IMR-90 (cell line): Measurements from ENCODE around the gene TPSB2. TPM values are rescaled to one million over a fixed set of nuclear protein-coding genes. Genes with fewer than 3 reads are reported as not detected.

Experiments used
- ATAC-seq: fragments of 200-7000 bp; cut with Tn5 transposase; 2 replicates; pipeline ENCODE4 v1.9.1; 2020; ENCODE audit warnings: low read depth, mild to moderate bottlenecking, moderate library complexity
- BruUV-seq: library from RNA; stranded (reverse); fragments of 400-500 nt; replicated peaks from 2 replicates; lab custom pipeline; 2021; lab: Mats Ljungman, UMichigan
- CTCF ChIA-PET: fragments of 300-600 bp; formaldehyde crosslinking; extraction: SDS; loops from one replicate; lab custom pipeline; 2021; ENCODE audit warnings: antibody characterized with exemption; lab: Yijun Ruan, JAX
- POLR2A ChIA-PET: fragments of 300-600 bp; sonication (Branson Sonifier 250); formaldehyde crosslinking; loops from one replicate; lab custom pipeline; 2022; ENCODE audit warnings: antibody characterized with exemption; ENCODE audit not compliant: unreplicated experiment; lab: Charles Lee
- DNase-seq: peaks from one replicate; pipeline ENCODE4 v3.0.0; 2013
- H2AFZ ChIP-seq: replicated peaks from 2 replicates; pipeline ENCODE3; 2013; ENCODE audit warnings: low read length, mild to moderate bottlenecking; ENCODE audit not compliant: poor library complexity
- H2AK5ac ChIP-seq: 2 replicates; pipeline ENCODE4 v1.6.1; 2013; ENCODE audit warnings: low read depth, low read length, inconsistent platforms
- H2AK9ac ChIP-seq: replicated peaks from 2 replicates; pipeline ENCODE3; 2013; ENCODE audit warnings: mild to moderate bottlenecking, low read depth, low read length, moderate library complexity; ENCODE audit not compliant: poor library complexity
- H2BK120ac ChIP-seq: 2 replicates; pipeline ENCODE4 v1.6.1; 2013; ENCODE audit warnings: low read depth, low read length, inconsistent platforms
- H2BK15ac ChIP-seq: 3 replicates; pipeline ENCODE4 v1.6.1; 2013; ENCODE audit warnings: low read depth, low read length, inconsistent platforms
- H2BK20ac ChIP-seq: 2 replicates; pipeline ENCODE4 v1.6.1; 2013; ENCODE audit warnings: low read depth, mild to moderate bottlenecking, inconsistent platforms, low read length, moderate library complexity
- H2BK5ac ChIP-seq: 2 replicates; pipeline ENCODE4 v1.6.1; 2013; ENCODE audit warnings: mild to moderate bottlenecking, low read depth, low read length, inconsistent platforms; ENCODE audit not compliant: poor library complexity, severe bottlenecking
- H3K14ac ChIP-seq: replicated peaks from 2 replicates; pipeline ENCODE4 v1.6.1; 2013; ENCODE audit warnings: low read depth, low read length, inconsistent platforms
- H3K18ac ChIP-seq: 2 replicates; pipeline ENCODE4 v1.6.1; 2013; ENCODE audit warnings: low read depth, low read length, control low read depth
- H3K23ac ChIP-seq: 2 replicates; pipeline ENCODE4 v1.6.1; 2013; ENCODE audit warnings: low read depth, low read length, inconsistent platforms
- H3K27ac ChIP-seq: 2 replicates; pipeline ENCODE4 v1.5.1; 2013; ENCODE audit warnings: mild to moderate bottlenecking, control low read depth, low read length; ENCODE audit not compliant: insufficient read depth
- H3K27me3 ChIP-seq: 2 replicates; pipeline ENCODE4 v1.6.1; 2013; ENCODE audit warnings: low read length; ENCODE audit not compliant: control insufficient read depth, insufficient read depth
- H3K36me3 ChIP-seq: 2 replicates; pipeline ENCODE4 v1.6.1; 2013; ENCODE audit warnings: low read length, mixed read lengths; ENCODE audit not compliant: control insufficient read depth, insufficient read depth
- H3K4ac ChIP-seq: 2 replicates; pipeline ENCODE4 v1.6.1; 2013; ENCODE audit warnings: low read depth, low read length, inconsistent platforms
- H3K4me1 ChIP-seq: 2 replicates; pipeline ENCODE4 v1.6.1; 2013; ENCODE audit warnings: low read length, mixed read lengths; ENCODE audit not compliant: control insufficient read depth, insufficient read depth
- H3K4me2 ChIP-seq: 2 replicates; pipeline ENCODE4 v1.6.1; 2013; ENCODE audit warnings: low read depth, mild to moderate bottlenecking, control low read depth, low read length, moderate library complexity
- H3K4me3 ChIP-seq: 2 replicates; pipeline ENCODE4 v1.5.1; 2013; ENCODE audit warnings: low read depth, mild to moderate bottlenecking, control low read depth, low read length, moderate library complexity; ENCODE audit not compliant: insufficient read depth
- H3K56ac ChIP-seq: 2 replicates; pipeline ENCODE4 v1.6.1; 2013; ENCODE audit warnings: low read length, inconsistent platforms; ENCODE audit not compliant: insufficient read depth; ENCODE audit errors: extremely low read depth
- H3K79me1 ChIP-seq, 2 experiments: 2 replicates each; pipeline ENCODE4 v1.6.1; 2013; ENCODE audit warnings: low read length in 2 of 2, inconsistent platforms in 1 of 2, low read depth in 1 of 2
- H3K9ac ChIP-seq: 2 replicates; pipeline ENCODE4 v1.6.1; 2013; ENCODE audit warnings: low read depth, low read length, control low read depth
- H3K9me1 ChIP-seq: 2 replicates; pipeline ENCODE4 v1.6.1; 2013; ENCODE audit warnings: low read length, inconsistent platforms; ENCODE audit not compliant: insufficient read depth
- H3K9me3 ChIP-seq: 2 replicates; pipeline ENCODE4 v1.6.1; 2013; ENCODE audit warnings: low read length; ENCODE audit not compliant: control insufficient read depth, insufficient read depth
- H4K20me1 ChIP-seq: 2 replicates; pipeline ENCODE4 v1.6.1; 2013; ENCODE audit warnings: low read length, inconsistent platforms; ENCODE audit not compliant: insufficient read depth
- H4K5ac ChIP-seq: 2 replicates; pipeline ENCODE4 v1.6.1; 2013; ENCODE audit warnings: mild to moderate bottlenecking, low read depth, low read length, control low read depth
- H4K8ac ChIP-seq, 2 experiments: 2 replicates each; pipeline ENCODE4 v1.6.1; 2013; ENCODE audit warnings: low read depth in 2 of 2, low read length in 2 of 2, control low read depth in 1 of 2, inconsistent platforms in 1 of 2
- H4K91ac ChIP-seq: 2 replicates; pipeline ENCODE4 v1.6.1; 2013; ENCODE audit warnings: low read depth, low read length, inconsistent platforms; ENCODE audit not compliant: insufficient read depth
- CEBPB ChIP-seq: IDR thresholded peaks from 2 replicates; pipeline ENCODE4 v1.6.1; 2012; ENCODE audit warnings: low read depth, low read length, improper control_type of control experiment
- CHD1 ChIP-seq: IDR thresholded peaks from 2 replicates; pipeline ENCODE4 v1.6.1; 2012; ENCODE audit warnings: low read depth, low read length, improper control_type of control experiment
- FOS ChIP-seq: fragments of 150-350 bp; IDR thresholded peaks from 2 replicates; pipeline ENCODE4 v1.6.1; 2016; ENCODE audit warnings: low read depth, low read length
- MAFK ChIP-seq: IDR thresholded peaks from 2 replicates; pipeline ENCODE4 v1.6.1; 2012; ENCODE audit warnings: low read depth, low read length, improper control_type of control experiment
- MAZ ChIP-seq: IDR thresholded peaks from 2 replicates; pipeline ENCODE4 v1.6.1; 2012; ENCODE audit warnings: low read depth, mild to moderate bottlenecking, low read length, improper control_type of control experiment, moderate library complexity, borderline replicate concordance
- MXI1 ChIP-seq: IDR thresholded peaks from 2 replicates; pipeline ENCODE4 v1.6.1; 2012; ENCODE audit warnings: low read depth, mild to moderate bottlenecking, low read length, moderate library complexity, borderline replicate concordance
- NFE2L2 ChIP-seq: fragments of 150-350 bp; IDR thresholded peaks from 2 replicates; pipeline ENCODE4 v1.6.1; 2016; ENCODE audit warnings: low read depth, mild to moderate bottlenecking, low read length
- POLR2A ChIP-seq: IDR thresholded peaks from 2 replicates; pipeline ENCODE4 v1.6.1; 2012; ENCODE audit warnings: mild to moderate bottlenecking, low read depth, low read length
- RAD21 ChIP-seq: IDR thresholded peaks from 2 replicates; pipeline ENCODE4 v1.6.1; 2012; ENCODE audit warnings: low read length, improper control_type of control experiment
- RCOR1 ChIP-seq: IDR thresholded peaks from 2 replicates; pipeline ENCODE4 v1.6.1; 2012; ENCODE audit warnings: mild to moderate bottlenecking, low read length, improper control_type of control experiment; ENCODE audit not compliant: insufficient replicate concordance
- RFX5 ChIP-seq: IDR thresholded peaks from 2 replicates; pipeline ENCODE4 v1.8.0; 2012; ENCODE audit warnings: low read depth, mild to moderate bottlenecking, low read length, moderate library complexity
- SMC3 ChIP-seq: fragments of 150-350 bp; IDR thresholded peaks from 2 replicates; pipeline ENCODE4 v1.6.1; 2016; ENCODE audit warnings: low read depth, mild to moderate bottlenecking, antibody characterized with exemption, low read length, moderate library complexity
- WGBS, 2 experiments: methylation state at CpG; one replicate each; pipeline versions ENCODE4 v1.1.5 to v1.1.7; 2013; ENCODE audit warnings: missing lambda C conversion rate in 2 of 2; ENCODE audit not compliant: insufficient read length in 1 of 2; ENCODE audit errors: extremely low coverage in 2 of 2; 5-methylcytosine and 5-hydroxymethylcytosine counted together
- dilution Hi-C: fragments of 300-500 bp; cut with HindIII; formaldehyde crosslinking; loops from one replicate; pipeline ENCODE4 v1.14.3; 2018; ENCODE audit warnings: low sequenced_read_pairs; ENCODE audit not compliant: unreplicated experiment
- in situ Hi-C: fragments of 300-500 bp; cut with MboI; formaldehyde crosslinking; loops from 3 replicates; pipeline ENCODE4 v1.14.3; 2019; ENCODE audit warnings: low sequenced_read_pairs, inconsistent platforms, mixed read lengths
- intact Hi-C: fragments of 100-400 bp; cut with micrococcal nuclease; formaldehyde crosslinking; loops from 2 replicates; pipeline ENCODE4 v1.10.0; 2022
- polyA plus RNA-seq, 3 experiments: library from polyadenylated mRNA; depleted of rRNA; stranded (reverse); fragments of >200 nt; gene quantifications; 2 replicates each; pipeline ENCODE4 v1.2.3, GENCODE V29; 2012; ENCODE audit warnings: low replicate concordance in 1 of 3
- total RNA-seq: library from RNA; depleted of rRNA; stranded (reverse); fragments of >200 nt; gene quantifications from 2 replicates; pipeline ENCODE4 v1.2.3, GENCODE V29; 2012
- TF ChIP-seq, protein P1 (sequence below): conservative IDR thresholded peaks from 2 replicates; pipeline ENCODE4 v1.5.1; 2012; ENCODE audit warnings: mild to moderate bottlenecking, low read depth, low read length, improper control_type of control experiment
- TF ChIP-seq, protein P2 (sequence below): fragments of 150-350 bp; IDR thresholded peaks from 2 replicates; pipeline ENCODE4 v1.6.1; 2016; ENCODE audit warnings: low read depth, mild to moderate bottlenecking, low read length, moderate library complexity, borderline replicate concordance

Gene TPSB2
- total and polyA plus RNA-seq, 2 of the 4 experiments (the other 2 are of a cell fraction): not detected

DNA sequence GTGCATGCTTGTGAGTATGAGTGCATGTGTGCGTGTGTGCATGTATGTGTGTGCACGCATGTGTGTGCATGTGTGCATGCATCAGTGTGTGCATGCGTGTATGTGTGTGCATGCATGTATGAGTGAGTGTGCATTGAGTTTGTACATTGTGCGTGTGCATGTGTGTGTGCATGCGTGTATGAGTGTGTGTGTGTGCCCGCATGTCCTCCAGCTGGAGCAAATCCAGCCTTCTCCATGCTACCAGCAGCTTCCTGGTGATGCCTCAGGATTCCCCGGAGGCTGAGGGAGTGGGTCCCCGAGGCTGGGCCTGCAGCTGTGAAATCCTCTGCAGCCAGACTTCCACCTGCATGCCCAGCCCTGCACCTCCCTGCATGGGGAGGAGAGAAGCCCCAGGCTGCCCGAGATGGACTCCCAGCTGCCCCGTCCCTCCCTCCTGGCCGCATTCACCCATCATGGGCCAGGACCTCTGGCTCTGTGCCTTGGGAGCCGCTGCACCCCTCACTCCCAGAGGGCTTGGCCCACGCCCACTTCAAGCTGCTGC is 35.2 kb upstream of the TPSB2 start:
- Histone ChIP-seq H2BK15ac (no peak overlapping the region), H4K91ac (no peak overlapping the region), H3K56ac (no peak overlapping the region), H3K4me1 (no peaks in the 10 kb centered on the region), H4K20me1 (no peaks in the 10 kb centered on the region; the same call in 1 of the 2 replicates), H4K8ac (no peak overlapping the region), H2AK9ac (no peak overlapping the region), H3K9me3 (no peaks in the 10 kb centered on the region), H3K27ac (no peak overlapping the region), H3K9me1 (peaks cover 4% of the 10 kb centered on the region; the same call in 1 of the 2 replicates), H3K36me3 (no peaks in the 10 kb centered on the region), H3K27me3 (peaks cover 31% of the 10 kb centered on the region; the same call in 1 of the 2 replicates), H3K23ac (no peak overlapping the region), H3K4me3 (no peak overlapping the region), H3K4ac (no peak overlapping the region), H3K79me1 (no peaks in the 10 kb centered on the region), H3K18ac (no peak overlapping the region), H2AFZ (no peak overlapping the region), H3K14ac (no peak overlapping the region), H2BK20ac (no peak overlapping the region), H2AK5ac (no peak overlapping the region), H2BK5ac (no peak overlapping the region), H4K5ac (no peak overlapping the region), H3K4me2 (no peak overlapping the region), H2BK120ac (no peak overlapping the region), H3K9ac (no peak overlapping the region)
- no peak for DNase-seq
- TF ChIP-seq, protein P1, sequence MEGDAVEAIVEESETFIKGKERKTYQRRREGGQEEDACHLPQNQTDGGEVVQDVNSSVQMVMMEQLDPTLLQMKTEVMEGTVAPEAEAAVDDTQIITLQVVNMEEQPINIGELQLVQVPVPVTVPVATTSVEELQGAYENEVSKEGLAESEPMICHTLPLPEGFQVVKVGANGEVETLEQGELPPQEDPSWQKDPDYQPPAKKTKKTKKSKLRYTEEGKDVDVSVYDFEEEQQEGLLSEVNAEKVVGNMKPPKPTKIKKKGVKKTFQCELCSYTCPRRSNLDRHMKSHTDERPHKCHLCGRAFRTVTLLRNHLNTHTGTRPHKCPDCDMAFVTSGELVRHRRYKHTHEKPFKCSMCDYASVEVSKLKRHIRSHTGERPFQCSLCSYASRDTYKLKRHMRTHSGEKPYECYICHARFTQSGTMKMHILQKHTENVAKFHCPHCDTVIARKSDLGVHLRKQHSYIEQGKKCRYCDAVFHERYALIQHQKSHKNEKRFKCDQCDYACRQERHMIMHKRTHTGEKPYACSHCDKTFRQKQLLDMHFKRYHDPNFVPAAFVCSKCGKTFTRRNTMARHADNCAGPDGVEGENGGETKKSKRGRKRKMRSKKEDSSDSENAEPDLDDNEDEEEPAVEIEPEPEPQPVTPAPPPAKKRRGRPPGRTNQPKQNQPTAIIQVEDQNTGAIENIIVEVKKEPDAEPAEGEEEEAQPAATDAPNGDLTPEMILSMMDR: no peak
- TF ChIP-seq MXI1 (no peak), RFX5 (no peak), MAZ (no peak), FOS (no peak), NFE2L2 (no peak), MAFK (no peak), CEBPB (no peak), RCOR1 (no peak), SMC3 (no peak), RAD21 (no peak), CHD1 (no peak), POLR2A (no peak)
- TF ChIP-seq, protein P2, sequence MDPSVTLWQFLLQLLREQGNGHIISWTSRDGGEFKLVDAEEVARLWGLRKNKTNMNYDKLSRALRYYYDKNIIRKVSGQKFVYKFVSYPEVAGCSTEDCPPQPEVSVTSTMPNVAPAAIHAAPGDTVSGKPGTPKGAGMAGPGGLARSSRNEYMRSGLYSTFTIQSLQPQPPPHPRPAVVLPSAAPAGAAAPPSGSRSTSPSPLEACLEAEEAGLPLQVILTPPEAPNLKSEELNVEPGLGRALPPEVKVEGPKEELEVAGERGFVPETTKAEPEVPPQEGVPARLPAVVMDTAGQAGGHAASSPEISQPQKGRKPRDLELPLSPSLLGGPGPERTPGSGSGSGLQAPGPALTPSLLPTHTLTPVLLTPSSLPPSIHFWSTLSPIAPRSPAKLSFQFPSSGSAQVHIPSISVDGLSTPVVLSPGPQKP: no peak
- BruUV-seq: no TSS peak
- dilution Hi-C loops: no loop called here
- ChIA-PET POLR2A (no interaction called here), CTCF (no interaction called here)
- in situ Hi-C loops: no loop called here
- intact Hi-C loops: no loop called here
- no peak for ATAC-seq
- WGBS, 2 experiments: 85% methylated on average over 3 of the region's 13 CpGs; no CpG with 5 or more reads in 1 of the 2 experiments
